Hepatocyte (in vitro differentiated cells): ENCODE results near the gene PLEKHG3. TPM values are rescaled to one million over a fixed set of nuclear protein-coding genes. Genes with fewer than 3 reads are reported as not detected.

Experiments used
- DNase-seq: peaks from one replicate; pipeline ENCODE4 v3.0.0-alpha.2; 2016; ENCODE audit warnings: low spot score
- H2AFZ ChIP-seq: fragments of 200-600 bp; sonication (generic); 2 replicates; pipeline ENCODE4 v1.6.0; 2016; ENCODE audit warnings: antibody characterized with exemption, mild to moderate bottlenecking
- H3K27ac ChIP-seq: fragments of 200-600 bp; sonication (generic); 2 replicates; pipeline ENCODE4 v1.5.1; 2016; ENCODE audit warnings: mild to moderate bottlenecking
- H3K27me3 ChIP-seq: fragments of 200-600 bp; sonication (generic); 2 replicates; pipeline ENCODE4 v1.6.1; 2016
- H3K36me3 ChIP-seq: fragments of 200-600 bp; sonication (generic); replicated peaks from 2 replicates; pipeline ENCODE4 v1.5.1; 2016; ENCODE audit warnings: low read depth; ENCODE audit not compliant: insufficient read depth
- H3K4me1 ChIP-seq: fragments of 200-600 bp; sonication (generic); 2 replicates; pipeline ENCODE4 v1.5.1; 2016; ENCODE audit warnings: mild to moderate bottlenecking, moderate library complexity; ENCODE audit not compliant: insufficient read depth
- H3K4me2 ChIP-seq: fragments of 200-600 bp; sonication (generic); 2 replicates; pipeline ENCODE4 v1.6.0; 2016
- H3K4me3 ChIP-seq: fragments of 200-600 bp; sonication (generic); 2 replicates; pipeline ENCODE4 v1.5.1; 2016; ENCODE audit warnings: mild to moderate bottlenecking
- H3K79me2 ChIP-seq: fragments of 200-600 bp; sonication (generic); 2 replicates; pipeline ENCODE4 v1.6.0; 2017; ENCODE audit warnings: mild to moderate bottlenecking
- H3K9me2 ChIP-seq: fragments of 200-600 bp; sonication (generic); replicated peaks from 2 replicates; pipeline ENCODE4 v1.6.0; 2017; ENCODE audit warnings: mild to moderate bottlenecking; ENCODE audit not compliant: insufficient read depth
- H3K9me3 ChIP-seq: fragments of 200-600 bp; sonication (generic); 2 replicates; pipeline ENCODE4 v1.5.1; 2016; ENCODE audit warnings: low read depth, mild to moderate bottlenecking
- H4K20me1 ChIP-seq: fragments of 200-600 bp; sonication (generic); 2 replicates; pipeline ENCODE4 v1.6.0; 2016; ENCODE audit warnings: mild to moderate bottlenecking; ENCODE audit not compliant: insufficient read depth, poor library complexity, severe bottlenecking
- EZH2 ChIP-seq: fragments of 200-600 bp; sonication (generic); IDR thresholded peaks from 2 replicates; pipeline ENCODE4 v1.6.1; 2016; ENCODE audit warnings: antibody characterized with exemption, mild to moderate bottlenecking, borderline replicate concordance
- EZH2phosphoT487 ChIP-seq: fragments of 200-600 bp; sonication (generic); IDR thresholded peaks from one replicate; pipeline ENCODE4 v1.6.1; 2018; ENCODE audit warnings: antibody characterized with exemption, mild to moderate bottlenecking, low read depth, moderate library complexity; ENCODE audit not compliant: unreplicated experiment, severe bottlenecking
- WGBS: methylation state at CpG from one replicate; pipeline ENCODE4 v1.1.6; 2016; ENCODE audit warnings: low lambda C conversion rate; ENCODE audit errors: missing lambda C conversion rate; 5-methylcytosine and 5-hydroxymethylcytosine counted together
- polyA plus RNA-seq: library from polyadenylated mRNA; unstranded; fragments of >200 nt; fragmentation: Nextera tagmentation; extraction: Ambion mirVana; gene quantifications from 2 replicates; pipeline ENCODE4 v1.2.1, GENCODE V29; 2016
- total RNA-seq: library from RNA; depleted of rRNA; stranded (reverse); fragments of >200 nt; gene quantifications from 2 replicates; pipeline ENCODE4 v1.2.3, GENCODE V29; 2014
- TF ChIP-seq, protein P1 (sequence below): fragments of 200-600 bp; sonication (generic); IDR thresholded peaks from 2 replicates; pipeline ENCODE4 v1.5.1; 2016; ENCODE audit warnings: antibody characterized with exemption, mild to moderate bottlenecking; ENCODE audit not compliant: poor library complexity

PLEKHG3 gene
- total and polyA plus RNA-seq, 2 experiments from 2014 or later: 42.7 to 54.2 TPM

DNA sequence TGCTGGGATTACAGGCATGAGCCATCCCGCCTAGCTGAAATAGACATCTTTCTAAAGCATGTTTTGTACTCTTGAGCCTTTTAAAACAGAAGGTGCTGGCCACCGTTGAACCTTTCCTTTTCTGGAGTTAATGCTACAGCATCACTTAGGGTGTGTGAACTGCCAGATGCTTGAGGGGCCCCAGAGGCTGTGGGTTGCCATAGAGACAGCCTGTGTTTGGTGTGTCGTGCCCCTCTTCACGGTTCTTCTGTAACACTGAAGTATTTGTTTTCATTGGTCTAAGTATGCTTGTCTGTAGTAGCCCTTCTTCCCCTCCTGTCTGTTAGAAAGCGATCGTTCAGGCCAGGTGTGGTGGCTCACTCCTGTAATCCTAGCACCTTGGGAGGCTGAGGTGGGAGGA is 30.8 kb downstream of the PLEKHG3 start:
- peaks cover 25% of the 10 kb centered on the region for H3K79me2 ChIP-seq
- no peak overlapping the region for H3K4me2 ChIP-seq
- TF ChIP-seq EZH2: no peak
- TF ChIP-seq, protein P1, sequence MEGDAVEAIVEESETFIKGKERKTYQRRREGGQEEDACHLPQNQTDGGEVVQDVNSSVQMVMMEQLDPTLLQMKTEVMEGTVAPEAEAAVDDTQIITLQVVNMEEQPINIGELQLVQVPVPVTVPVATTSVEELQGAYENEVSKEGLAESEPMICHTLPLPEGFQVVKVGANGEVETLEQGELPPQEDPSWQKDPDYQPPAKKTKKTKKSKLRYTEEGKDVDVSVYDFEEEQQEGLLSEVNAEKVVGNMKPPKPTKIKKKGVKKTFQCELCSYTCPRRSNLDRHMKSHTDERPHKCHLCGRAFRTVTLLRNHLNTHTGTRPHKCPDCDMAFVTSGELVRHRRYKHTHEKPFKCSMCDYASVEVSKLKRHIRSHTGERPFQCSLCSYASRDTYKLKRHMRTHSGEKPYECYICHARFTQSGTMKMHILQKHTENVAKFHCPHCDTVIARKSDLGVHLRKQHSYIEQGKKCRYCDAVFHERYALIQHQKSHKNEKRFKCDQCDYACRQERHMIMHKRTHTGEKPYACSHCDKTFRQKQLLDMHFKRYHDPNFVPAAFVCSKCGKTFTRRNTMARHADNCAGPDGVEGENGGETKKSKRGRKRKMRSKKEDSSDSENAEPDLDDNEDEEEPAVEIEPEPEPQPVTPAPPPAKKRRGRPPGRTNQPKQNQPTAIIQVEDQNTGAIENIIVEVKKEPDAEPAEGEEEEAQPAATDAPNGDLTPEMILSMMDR: no peak
- no peak for TF ChIP-seq EZH2phosphoT487
- H2AFZ ChIP-seq: no peak overlapping the region
- H3K27ac ChIP-seq: peak overlapping the region; percentile 9
- no peaks in the 10 kb centered on the region for H3K9me3 ChIP-seq
- no peak overlapping the region for H3K4me3 ChIP-seq
- WGBS: 72% methylated on average over 6 of the region's 6 CpGs
- no peaks in the 10 kb centered on the region for H4K20me1 ChIP-seq
- no peaks in the 10 kb centered on the region for H3K27me3 ChIP-seq
- DNase-seq: no peak
- peaks cover 11% of the 10 kb centered on the region for H3K4me1 ChIP-seq
- H3K9me2 ChIP-seq: no peaks in the 10 kb centered on the region
- no peaks in the 10 kb centered on the region for H3K36me3 ChIP-seq

DNA sequence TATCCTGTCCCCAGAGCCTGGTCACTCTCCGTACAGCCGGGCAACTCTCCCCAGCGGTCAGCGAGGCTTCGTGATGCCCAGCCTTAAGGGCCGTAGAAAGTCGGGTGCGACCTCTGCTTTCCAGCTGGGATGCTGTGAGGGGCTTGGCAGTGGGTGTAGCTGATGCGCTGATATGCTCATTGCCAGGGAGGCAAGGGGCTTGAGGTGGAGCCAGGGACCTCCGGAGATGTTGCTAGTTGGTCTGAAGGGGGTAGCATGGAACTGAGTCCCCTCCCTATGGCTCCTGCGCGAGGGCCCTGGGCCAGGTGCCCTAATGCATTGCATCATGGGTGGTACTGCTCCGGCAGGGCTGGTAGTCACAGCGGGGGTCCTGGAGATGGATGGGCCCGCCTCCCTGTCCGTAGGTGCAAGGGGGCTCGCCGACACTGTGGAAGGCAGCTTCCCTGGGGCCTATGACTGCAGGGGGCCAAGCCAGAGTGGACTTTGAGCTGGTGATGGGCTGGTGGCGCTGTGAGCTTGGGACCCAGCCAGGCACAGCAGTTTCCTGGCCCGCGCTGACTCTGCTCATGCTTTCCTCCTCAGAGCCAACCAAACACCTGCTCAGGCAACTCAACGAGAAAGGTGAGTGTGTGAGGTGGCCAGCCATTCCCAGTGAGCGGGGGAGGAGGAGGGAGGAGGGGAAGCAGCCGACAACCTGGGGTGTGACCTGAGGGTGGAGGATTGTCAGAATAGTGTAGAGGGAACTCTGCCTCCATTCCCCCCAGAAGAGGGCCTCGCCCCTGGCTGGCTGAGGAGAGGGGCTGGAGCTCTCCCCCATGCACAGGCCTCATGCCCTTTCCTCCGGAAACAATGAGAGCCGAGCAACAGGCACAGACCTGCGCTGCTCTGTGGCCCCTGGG is 32.3 kb downstream of the PLEKHG3 start:
- Histone ChIP-seq H3K4me2 (no peak overlapping the region), H3K79me2 (peaks cover 21% of the 10 kb centered on the region), H2AFZ (no peak overlapping the region), H3K9me3 (no peaks in the 10 kb centered on the region), H3K4me1 (peaks cover 11% of the 10 kb centered on the region), H4K20me1 (no peaks in the 10 kb centered on the region), H3K27me3 (no peaks in the 10 kb centered on the region), H3K4me3 (no peak overlapping the region), H3K27ac (peak overlapping the region; percentile 51), H3K9me2 (no peaks in the 10 kb centered on the region), H3K36me3 (no peaks in the 10 kb centered on the region)
- 91% methylated on average over 23 of the region's 28 CpGs for WGBS
- DNase-seq: peak; percentile 70
- no peak for TF ChIP-seq EZH2
- TF ChIP-seq, protein P1: no peak
- no peak for TF ChIP-seq EZH2phosphoT487

DNA sequence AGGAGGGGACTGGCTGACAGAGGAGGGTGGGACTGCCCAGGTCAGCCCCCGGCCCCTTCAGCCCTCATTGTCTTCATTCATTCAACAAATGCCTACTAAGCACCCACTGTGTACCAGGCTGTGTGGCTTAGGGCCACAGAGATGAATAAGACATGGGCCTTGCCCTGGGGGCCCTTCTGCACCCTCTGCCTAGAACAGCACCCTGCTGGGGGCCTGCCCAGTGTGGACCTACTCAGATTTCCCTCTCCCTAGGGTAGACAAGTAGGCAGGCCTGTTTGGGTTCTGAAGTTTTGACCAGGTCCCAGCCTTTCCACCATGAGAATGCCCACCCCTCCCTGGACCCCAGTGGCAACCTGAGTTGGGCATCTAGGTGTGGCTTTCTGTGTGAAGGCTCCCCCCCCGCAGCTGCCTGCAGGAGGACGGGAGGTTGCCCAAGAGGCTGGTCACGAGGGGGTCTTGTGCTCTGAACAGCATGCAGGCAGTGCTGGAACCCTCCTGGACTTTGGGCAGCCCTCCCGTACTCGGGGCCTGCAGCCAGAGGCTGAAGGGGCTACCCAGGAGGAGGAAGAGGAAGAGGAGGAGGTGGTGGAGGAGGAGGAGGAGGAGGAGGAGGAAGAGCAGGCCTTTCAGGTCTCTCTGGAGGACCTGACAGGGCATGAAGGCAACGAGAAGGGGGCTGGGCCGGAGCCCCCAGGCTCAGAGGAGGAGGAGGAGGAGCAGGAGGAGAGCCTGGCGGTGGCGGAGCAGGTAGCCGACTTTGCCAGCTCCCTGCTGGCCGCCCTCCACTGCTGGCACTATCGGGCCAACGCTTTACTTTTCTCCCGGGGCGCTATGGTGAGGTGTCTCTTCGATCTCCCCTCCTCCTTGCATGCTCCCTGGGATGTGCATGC is 33.4 kb downstream of the PLEKHG3 start:
- H3K36me3 ChIP-seq: no peaks in the 10 kb centered on the region
- H3K4me1 ChIP-seq: peaks cover 11% of the 10 kb centered on the region
- WGBS: 93% methylated on average over 6 of the region's 17 CpGs
- TF ChIP-seq, protein P1: no peak
- TF ChIP-seq EZH2 (no peak), EZH2phosphoT487 (no peak)
- no peaks in the 10 kb centered on the region for H3K9me3 ChIP-seq
- H2AFZ ChIP-seq: no peak overlapping the region
- DNase-seq: no peak
- peaks cover 21% of the 10 kb centered on the region for H3K79me2 ChIP-seq
- no peaks in the 10 kb centered on the region for H3K27me3 ChIP-seq
- no peak overlapping the region for H3K4me2 ChIP-seq
- H3K4me3 ChIP-seq: no peak overlapping the region
- peak overlapping the region; percentile 51 for H3K27ac ChIP-seq
- H4K20me1 ChIP-seq: no peaks in the 10 kb centered on the region
- H3K9me2 ChIP-seq: no peaks in the 10 kb centered on the region
